AG10803 (cell line): Measurements from ENCODE around the gene FAIM2.

Experiments
- DNase-seq: peaks from one replicate; pipeline ENCODE4 v3.0.0; 2010; ENCODE audit warnings: low read depth
- H3K4me3 ChIP-seq: 2 replicates; pipeline ENCODE4 v1.5.1; 2011; ENCODE audit warnings: mild to moderate bottlenecking, low read length, control low read depth
- CTCF ChIP-seq: conservative IDR thresholded peaks from 2 replicates; pipeline ENCODE4 v1.5.1; 2011; ENCODE audit warnings: mild to moderate bottlenecking, low read length, control low read depth, inconsistent platforms

FAIM2 gene

GRCh38 chr12:49838973-49839633 is 64.6 kb downstream of the FAIM2 start:
- peak; percentile 36 for DNase-seq
- peak; percentile 80 for TF ChIP-seq CTCF
- H3K4me3 ChIP-seq = no peak overlapping the region

DNA sequence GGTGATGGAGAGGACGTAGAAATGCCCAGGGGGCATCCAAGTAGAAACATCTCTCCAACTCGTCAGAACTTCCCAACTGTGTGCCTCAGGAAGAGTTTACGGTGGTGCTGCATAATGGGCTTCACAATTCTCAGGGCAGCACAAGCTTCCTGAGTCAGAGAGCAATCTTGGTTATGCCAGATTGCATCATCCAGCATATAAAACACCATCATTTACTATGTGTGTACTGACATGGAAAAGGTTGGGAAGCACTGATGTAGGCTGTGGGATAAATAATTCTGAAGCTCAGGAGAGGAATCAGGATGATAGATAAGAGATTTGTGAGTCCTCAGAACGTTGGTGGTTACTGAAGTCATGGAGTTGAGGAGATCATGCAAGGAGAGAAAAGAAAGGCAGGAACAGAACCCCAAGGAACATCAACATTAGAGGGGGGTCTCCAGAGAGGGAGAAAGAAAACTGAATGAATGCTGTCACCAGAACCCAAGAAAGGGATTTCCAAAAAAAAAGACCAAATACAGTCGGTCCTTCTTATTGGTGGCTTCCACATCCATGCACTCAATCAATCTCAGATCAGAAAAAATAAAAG is 70.8 kb downstream of the FAIM2 start:
- H3K4me3 ChIP-seq = no peak overlapping the region
- peak; percentile 87 for DNase-seq
- TF ChIP-seq CTCF = no peak

GRCh38 chr12:49831717-49832116 is 72.0 kb downstream of the FAIM2 start:
- TF ChIP-seq CTCF = no peak
- DNase-seq = no peak
- no peak overlapping the region for H3K4me3 ChIP-seq

DNA sequence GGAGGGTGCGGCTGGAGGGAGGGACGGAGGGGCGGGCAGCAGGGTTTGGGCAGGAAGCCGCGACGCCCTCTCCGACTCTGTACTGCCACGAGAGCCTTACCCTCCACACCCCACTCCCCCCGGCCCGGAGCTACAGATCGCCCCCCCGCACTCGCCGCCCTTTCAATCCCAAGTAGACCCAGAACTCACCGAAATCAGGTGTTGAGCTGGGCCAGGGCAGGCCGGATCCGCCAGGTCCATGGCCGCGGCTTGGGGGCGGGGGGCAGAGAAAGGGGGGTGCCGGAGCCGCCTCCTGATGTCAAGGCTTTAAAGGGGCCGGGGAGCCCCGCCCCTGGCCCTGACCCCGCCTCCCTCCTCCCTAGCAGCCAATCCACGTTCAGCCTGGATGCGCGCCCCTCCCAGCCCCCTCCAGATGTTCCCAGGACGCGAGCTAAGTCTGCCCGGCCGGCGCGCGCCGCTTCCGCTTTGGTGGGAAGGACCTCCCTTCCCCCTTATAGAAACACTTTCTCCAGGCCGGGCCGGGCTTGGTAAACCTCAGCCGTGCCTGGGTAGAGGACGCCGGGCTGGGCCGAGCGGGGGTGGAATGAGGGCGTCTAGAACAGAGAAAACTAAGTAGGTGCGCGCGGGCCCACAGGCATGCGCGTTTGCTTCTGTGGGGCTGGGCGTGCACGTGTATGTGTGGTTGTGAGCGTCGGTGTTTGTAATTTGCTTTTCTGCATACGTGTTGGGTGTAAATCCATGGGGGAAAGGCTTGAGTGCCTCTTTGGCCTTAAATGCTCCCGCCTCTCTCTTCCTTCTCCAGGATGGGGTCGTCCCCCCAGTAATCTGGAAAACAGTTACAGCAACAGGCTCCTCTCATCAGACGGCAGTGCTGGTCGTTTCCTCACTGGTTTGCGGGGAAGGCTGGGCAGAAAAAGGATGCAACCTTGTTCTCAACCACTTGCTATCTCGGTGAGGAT is 75.3 kb downstream of the FAIM2 start, which contains the start of gene NCKAP5L:
TSS of gene NCKAP5L (minus strand) at position 281 of the 959 bp plus-strand sequence. CDS start 24,369 bp downstream, outside the sequence.
- peak; percentile 97 for DNase-seq
- peak within 1 kb of the TSS; percentile 92 for H3K4me3 ChIP-seq
- TF ChIP-seq CTCF = no peak

- H3K4me3 ChIP-seq = peak overlapping the region; percentile 92
- peak; percentile 75 for DNase-seq
- no peak for TF ChIP-seq CTCF
These were observed 76.2 kb downstream of the FAIM2 start for GRCh38 chr12:49827401-49828099.

DNA sequence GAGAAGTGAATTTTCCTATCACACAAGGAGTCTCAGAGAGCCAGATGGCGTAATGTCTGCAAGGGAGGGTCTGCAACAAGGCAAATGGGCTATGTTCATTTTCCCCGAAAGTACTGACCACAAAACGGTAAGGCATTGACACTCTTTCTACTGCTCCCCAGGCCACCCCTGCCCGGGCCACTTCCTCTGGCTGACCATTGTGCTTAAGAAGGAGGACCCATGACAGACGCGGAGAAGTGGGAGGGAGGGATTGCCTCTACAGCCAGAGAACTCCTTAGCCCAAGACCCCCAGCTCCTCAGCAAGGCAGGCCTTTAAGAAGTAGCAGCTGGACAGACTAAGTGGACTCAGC is 76.7 kb downstream of the FAIM2 start:
- DNase-seq = no peak
- H3K4me3 ChIP-seq = peak overlapping the region; percentile 92
- TF ChIP-seq CTCF = no peak
